H1 (cell line): Measurements from ENCODE around the gene EPB41L4A. TPM values are rescaled to one million over a fixed set of nuclear protein-coding genes. Genes with fewer than 3 reads are reported as not detected.

ENCODE experiments used
- CTCF ChIA-PET: fragments of 300-600 bp; sonication (Branson Sonifier 250); formaldehyde crosslinking; loops from one replicate; lab custom pipeline; 2021; ENCODE audit not compliant: partially characterized antibody; lab: Charles Lee
- POLR2A ChIA-PET: fragments of 300-600 bp; sonication (Branson Sonifier 250); formaldehyde crosslinking; loops from one replicate; lab custom pipeline; 2021; ENCODE audit warnings: inconsistent platforms; ENCODE audit not compliant: partially characterized antibody; lab: Charles Lee
- DNase-seq, 2 experiments: peaks; one replicate each; pipeline versions ENCODE4 v3.0.0 to v3.0.0-alpha.2; 2010 to 2022; ENCODE audit warnings: low spot score in 2 of 2, low read depth in 1 of 2, mixed read lengths in 1 of 2
- FAIRE-seq: peaks from 2 replicates; lab custom pipeline; 2011; peaks lifted over from hg19 to GRCh38; lab: Jason Lieb, UNC
- H2AFZ ChIP-seq: 2 replicates; pipeline ENCODE4 v1.8.1; 2012; ENCODE audit warnings: low read length, inconsistent platforms
- H2AK5ac ChIP-seq: 2 replicates; pipeline ENCODE4 v1.6.1; 2013; ENCODE audit warnings: low read depth, low read length
- H2BK120ac ChIP-seq: replicated peaks from 2 replicates; pipeline ENCODE3; 2013; ENCODE audit warnings: low read depth, low read length, inconsistent platforms
- H2BK12ac ChIP-seq: 2 replicates; pipeline ENCODE4 v1.6.1; 2013; ENCODE audit warnings: low read depth, low read length
- H2BK15ac ChIP-seq: 2 replicates; pipeline ENCODE4 v1.6.1; 2013; ENCODE audit warnings: low read length
- H2BK20ac ChIP-seq: 2 replicates; pipeline ENCODE4 v1.6.1; 2013; ENCODE audit warnings: low read length
- H2BK5ac ChIP-seq: 2 replicates; pipeline ENCODE4 v1.6.1; 2013; ENCODE audit warnings: low read depth, low read length
- H3K14ac ChIP-seq: 2 replicates; pipeline ENCODE4 v1.6.1; 2013; ENCODE audit warnings: inconsistent platforms; ENCODE audit not compliant: insufficient read length
- H3K18ac ChIP-seq: 2 replicates; pipeline ENCODE4 v1.6.1; 2013; ENCODE audit warnings: low read length; ENCODE audit errors: extremely low read depth
- H3K23ac ChIP-seq: 2 replicates; pipeline ENCODE4 v1.6.1; 2013; ENCODE audit warnings: inconsistent platforms; ENCODE audit not compliant: insufficient read length
- H3K23me2 ChIP-seq: 2 replicates; pipeline ENCODE4 v1.6.1; 2013; ENCODE audit warnings: low read depth, low read length
- H3K27ac ChIP-seq: 2 replicates; pipeline ENCODE4 v1.6.1; 2011; ENCODE audit warnings: low read depth, low read length, inconsistent platforms
- H3K27me3 ChIP-seq, 4 experiments: replicated peaks in 1 of 4; 1 replicate in 1 of 4; 2 replicates in 3 of 4; pipeline versions ENCODE4 v1.6.1 to v1.8.1; 2011 to 2013; ENCODE audit warnings: low read length in 3 of 4, mild to moderate bottlenecking in 3 of 4, inconsistent platforms in 2 of 4, mixed read lengths in 2 of 4, moderate library complexity in 1 of 4; ENCODE audit not compliant: control insufficient read depth in 3 of 4, insufficient read depth in 3 of 4; ENCODE audit errors: extremely low read depth in 1 of 4
- H3K36me3 ChIP-seq, 4 experiments: 2 replicates each; pipeline versions ENCODE4 v1.6.1 to v1.8.1; 2011 to 2013; ENCODE audit warnings: mild to moderate bottlenecking in 4 of 4, low read length in 3 of 4, moderate library complexity in 2 of 4, control low read depth in 1 of 4, inconsistent platforms in 1 of 4; ENCODE audit not compliant: insufficient read depth in 4 of 4, control insufficient read depth in 2 of 4
- H3K4ac ChIP-seq: replicated peaks from 2 replicates; pipeline ENCODE3; 2013; ENCODE audit warnings: low read length, low read depth, mixed read lengths, inconsistent platforms; ENCODE audit not compliant: insufficient read length
- H3K4me1 ChIP-seq, 4 experiments: replicated peaks in 1 of 4; 1 replicate in 1 of 4; 2 replicates in 3 of 4; pipeline versions ENCODE4 v1.6.1 to v1.8.1; 2011 to 2013; ENCODE audit warnings: low read length in 3 of 4, inconsistent platforms in 2 of 4, mixed read lengths in 1 of 4; ENCODE audit not compliant: insufficient read depth in 4 of 4, control insufficient read depth in 3 of 4
- H3K4me2 ChIP-seq, 2 experiments: 2 replicates each; pipeline versions ENCODE4 v1.6.1 to v1.8.1; 2011 to 2013; ENCODE audit warnings: low read depth in 2 of 2, low read length in 2 of 2, control low read depth in 1 of 2, inconsistent platforms in 1 of 2, mild to moderate bottlenecking in 1 of 2; ENCODE audit not compliant: insufficient read depth in 1 of 2
- H3K4me3 ChIP-seq, 4 experiments: fragments of 200-600, 300-600 bp in 1 of 4; sonication (generic), shearing (Covaris generic), sonication (Bioruptor Twin) in 1 of 4; 2 replicates each; pipeline versions ENCODE4 v1.5.1 to v1.8.1; 2011 to 2016; ENCODE audit warnings: low read length in 4 of 4, low read depth in 3 of 4, control low read depth in 2 of 4, inconsistent platforms in 2 of 4, mild to moderate bottlenecking in 2 of 4, mixed read lengths in 1 of 4, moderate library complexity in 1 of 4; ENCODE audit not compliant: insufficient read depth in 2 of 4; ENCODE audit errors: extremely low read depth in 1 of 4
- H3K56ac ChIP-seq: replicated peaks from 2 replicates; pipeline ENCODE3; 2013; ENCODE audit warnings: low read depth, mild to moderate bottlenecking, mixed read lengths, low read length, inconsistent platforms; ENCODE audit not compliant: insufficient read length
- H3K79me1 ChIP-seq: 2 replicates; pipeline ENCODE4 v1.6.1; 2013; ENCODE audit warnings: low read depth, low read length, control low read depth
- H3K79me2 ChIP-seq, 2 experiments: 2 replicates each; pipeline versions ENCODE4 v1.6.1 to v1.8.1; 2012 to 2013; ENCODE audit warnings: low read length in 2 of 2, mild to moderate bottlenecking in 2 of 2, inconsistent platforms in 1 of 2; ENCODE audit not compliant: insufficient read depth in 2 of 2, control insufficient read depth in 1 of 2
- H3K9ac ChIP-seq, 4 experiments: replicated peaks in 1 of 4; 1 replicate in 1 of 4; 2 replicates in 3 of 4; pipeline versions ENCODE4 v1.6.1 to v1.8.1; 2011 to 2013; ENCODE audit warnings: low read depth in 3 of 4, low read length in 3 of 4, control low read depth in 2 of 4, mild to moderate bottlenecking in 2 of 4, moderate library complexity in 2 of 4, inconsistent platforms in 1 of 4; ENCODE audit errors: extremely low read depth in 1 of 4
- H3K9me3 ChIP-seq, 2 experiments: 2 replicates each; pipeline versions ENCODE4 v1.6.1 to v1.8.1; 2012 to 2013; ENCODE audit warnings: mild to moderate bottlenecking in 2 of 2, moderate library complexity in 2 of 2, control low read depth in 1 of 2, inconsistent platforms in 1 of 2, low read depth in 1 of 2, low read length in 1 of 2, mixed read lengths in 1 of 2; ENCODE audit not compliant: insufficient read depth in 2 of 2
- H4K20me1 ChIP-seq, 2 experiments: replicated peaks in 1 of 2; 2 replicates each; pipeline versions ENCODE3 to v1.8.1; 2011 to 2013; ENCODE audit warnings: inconsistent platforms in 2 of 2, low read length in 2 of 2, mild to moderate bottlenecking in 1 of 2; ENCODE audit not compliant: insufficient read depth in 2 of 2, control insufficient read depth in 1 of 2
- H4K5ac ChIP-seq: 2 replicates; pipeline ENCODE4 v1.6.1; 2013; ENCODE audit warnings: low read length, low read depth, mixed read lengths, inconsistent platforms; ENCODE audit not compliant: insufficient read length
- H4K8ac ChIP-seq: 2 replicates; pipeline ENCODE4 v1.8.0; 2013; ENCODE audit warnings: mild to moderate bottlenecking, moderate library complexity, low read length, inconsistent platforms; ENCODE audit not compliant: insufficient read depth; ENCODE audit errors: extremely low read depth
- H4K91ac ChIP-seq: replicated peaks from 2 replicates; pipeline ENCODE3; 2013; ENCODE audit warnings: low read length, mixed read lengths, inconsistent platforms; ENCODE audit not compliant: insufficient read length
- CBX5 ChIP-seq: fragments of 300-800, 300-1000 bp; sonication (generic); IDR thresholded peaks from 2 replicates; pipeline ENCODE4 v1.7.1; 2016; ENCODE audit warnings: antibody characterized with exemption, low read length, low read depth
- CHD2 ChIP-seq: IDR thresholded peaks from 2 replicates; pipeline ENCODE4 v1.6.1; 2012; ENCODE audit warnings: low read length, improper control_type of control experiment
- CTCF ChIP-seq, 3 experiments: IDR thresholded peaks; 1 replicate in 2 of 3; 2 replicates in 1 of 3; pipeline versions ENCODE4 v1.5.1 to v1.6.1; 2011; ENCODE audit warnings: low read length in 3 of 3, mild to moderate bottlenecking in 3 of 3, inconsistent platforms in 2 of 3, low read depth in 1 of 3, moderate library complexity in 1 of 3; ENCODE audit not compliant: insufficient read depth in 1 of 3; ENCODE audit errors: control extremely low read depth in 1 of 3
- HDAC6 ChIP-seq: IDR thresholded peaks from one replicate; pipeline ENCODE4 v1.7.1; 2012; ENCODE audit warnings: low read depth, mild to moderate bottlenecking, inconsistent platforms, low read length, moderate library complexity
- NANOG ChIP-seq: IDR thresholded peaks from 2 replicates; pipeline ENCODE4 v1.6.1; 2011; ENCODE audit warnings: low read length, low read depth, mild to moderate bottlenecking, inconsistent platforms; ENCODE audit not compliant: insufficient read depth, poor library complexity, severe bottlenecking
- RAD21 ChIP-seq, 2 experiments: IDR thresholded peaks in 1 of 2; conservative IDR thresholded peaks in 1 of 2; 2 replicates each; pipeline ENCODE4 v1.6.1; 2011; ENCODE audit warnings: low read depth in 2 of 2, low read length in 2 of 2, improper control_type of control experiment in 1 of 2, inconsistent platforms in 1 of 2, mild to moderate bottlenecking in 1 of 2, moderate library complexity in 1 of 2
- RNF2 ChIP-seq: fragments of 200-900, 300-1000 bp; sonication (generic); IDR thresholded peaks from 2 replicates; pipeline ENCODE4 v1.7.1; 2016; ENCODE audit warnings: borderline replicate concordance, low read depth, mild to moderate bottlenecking, antibody characterized with exemption, low read length; ENCODE audit not compliant: poor library complexity, severe bottlenecking; ENCODE audit errors: missing control alignments
- SIRT6 ChIP-seq: IDR thresholded peaks from one replicate; pipeline ENCODE4 v1.7.1; 2012; ENCODE audit warnings: low read length, inconsistent platforms
- TBP ChIP-seq: IDR thresholded peaks from 2 replicates; pipeline ENCODE4 v1.6.1; 2011; ENCODE audit warnings: low read depth, low read length, improper control_type of control experiment
- TCF12 ChIP-seq: IDR thresholded peaks from 2 replicates; pipeline ENCODE4 v1.6.1; 2011; ENCODE audit warnings: low read depth, mild to moderate bottlenecking, low read length
- USF2 ChIP-seq: IDR thresholded peaks from 2 replicates; pipeline ENCODE4 v1.6.1; 2011; ENCODE audit warnings: low read length, improper control_type of control experiment
- polyA plus RNA-seq, 7 experiments: library from polyadenylated mRNA; depleted of rRNA in 3 of 7; stranded (reverse) in 5 of 7; unstranded in 2 of 7; fragments of >200 nt in 5 of 7; fragments of 200-250 nt in 2 of 7; gene quantifications; 1 replicate in 5 of 7; 2 replicates in 1 of 7; 4 replicates in 1 of 7; pipeline versions ENCODE4 v1.2.1 to v1.2.3, GENCODE V29; 2011 to 2013; ENCODE audit warnings: missing spikeins in 2 of 7, mixed read lengths in 2 of 7
- total RNA-seq: library from RNA; stranded (reverse); fragmentation: NEBNext Ultra II Directional; extraction: Animal tissue kit (Norgen Biotek cat#: 25700); gene quantifications from 2 replicates; pipeline ENCODE4 v1.2.1, GENCODE V29; 2021

EPB41L4A gene
- total and polyA plus RNA-seq, 2 of the 8 experiments (the other 6 are each of a cell fraction or from before 2014, with no cell fraction given), result 1.6 to 4.6 TPM

- H3K27me3 ChIP-seq, result no peaks in the 10 kb centered on the region
- no peak overlapping the region for H3K27ac ChIP-seq
- no peaks in the 10 kb centered on the region for H3K79me2 ChIP-seq
- H4K91ac ChIP-seq, result no peak overlapping the region
- no peak for DNase-seq
- H2AK5ac ChIP-seq, result no peak overlapping the region
- no peak overlapping the region for H3K18ac ChIP-seq
- H4K5ac ChIP-seq, result no peak overlapping the region
- CTCF ChIA-PET, result interaction anchor here (1.0 to 3.5 kb wide), 16 partner anchors 9 to 162 kb away, joined by 3 to 14 read pairs (median 5); partner anchors contain the start of gene EPB41L4A
- H3K9ac ChIP-seq, result no peak overlapping the region
- no peak overlapping the region for H2AFZ ChIP-seq
- POLR2A ChIA-PET, result no interaction called here
- no peak overlapping the region for H2BK15ac ChIP-seq
- H3K36me3 ChIP-seq, result no peaks in the 10 kb centered on the region
- no peak overlapping the region for H3K4me3 ChIP-seq
- no peak overlapping the region for H2BK120ac ChIP-seq
- H3K14ac ChIP-seq, result no peak overlapping the region
- no peaks in the 10 kb centered on the region for H3K23me2 ChIP-seq
- H2BK20ac ChIP-seq, result no peak overlapping the region
- H2BK12ac ChIP-seq, result no peak overlapping the region
- no peak overlapping the region for H4K8ac ChIP-seq
- TF ChIP-seq NANOG, result no peak
- no peak for TF ChIP-seq CBX5
- no peak for TF ChIP-seq SIRT6
- TF ChIP-seq TBP, result no peak
- TF ChIP-seq USF2, result no peak
- TF ChIP-seq TCF12, result no peak
- peak in 1 of 3 experiments; percentile 31; a peak in 2 of 4 replicates for TF ChIP-seq CTCF (IDR thresholded peaks at IDR 0.05; ENCODE audit: control extremely low read depth in 1 of 3, insufficient read depth in 1 of 3, low read depth in 1 of 3, low read length in 3 of 3)
- TF ChIP-seq RNF2, result no peak
- TF ChIP-seq RAD21 (IDR thresholded peaks at IDR 0.05 in 1 of 2, conservative IDR thresholded peaks at IDR 0.05 in 1 of 2; ENCODE audit: low read depth in 2 of 2, low read length in 2 of 2), result peak; percentile 12 to 22; a peak in 2 of 4 replicates
- TF ChIP-seq CHD2, result no peak
- no peak for TF ChIP-seq HDAC6
- TF ChIP-seq, all 59 proteins: peak for 2
- Histone ChIP-seq H3K4ac (no peak overlapping the region), H4K20me1 (peaks cover 0 to 1% of the 10 kb centered on the region in 2 experiments), H3K4me1 (no peaks in the 10 kb centered on the region), H2BK5ac (no peak overlapping the region), H3K56ac (no peak overlapping the region), H3K9me3 (no peaks in the 10 kb centered on the region), H3K23ac (no peak overlapping the region), H3K4me2 (no peak overlapping the region), H3K79me1 (no peaks in the 10 kb centered on the region)
- peak; percentile 28 for FAIRE-seq
Observed at GRCh38 chr5:112372543-112372942, 46.5 kb downstream of the EPB41L4A start.
